HUES48 (cell line): Measurements from ENCODE around the gene MACROD2.

Source experiments
- H3K27ac ChIP-seq: one replicate; pipeline ENCODE4 v1.7.0; 2013; ENCODE audit warnings: low read depth, low read length, inconsistent platforms
- H3K27me3 ChIP-seq: 2 replicates; pipeline ENCODE4 v1.6.1; 2013; ENCODE audit warnings: mild to moderate bottlenecking, low read length; ENCODE audit not compliant: control insufficient read depth, insufficient read depth
- H3K36me3 ChIP-seq: 2 replicates; pipeline ENCODE4 v1.6.1; 2013; ENCODE audit warnings: low read length; ENCODE audit not compliant: control insufficient read depth, insufficient read depth
- H3K4me1 ChIP-seq: 2 replicates; pipeline ENCODE4 v1.6.1; 2013; ENCODE audit warnings: mild to moderate bottlenecking, low read length; ENCODE audit not compliant: control insufficient read depth, insufficient read depth
- H3K4me3 ChIP-seq: 2 replicates; pipeline ENCODE4 v1.5.1; 2013; ENCODE audit warnings: mild to moderate bottlenecking, low read depth, low read length
- H3K9ac ChIP-seq: 2 replicates; pipeline ENCODE4 v1.6.1; 2013; ENCODE audit warnings: mild to moderate bottlenecking, low read depth, low read length, moderate library complexity
- H3K9me3 ChIP-seq: 2 replicates; pipeline ENCODE4 v1.6.1; 2013; ENCODE audit warnings: low read length; ENCODE audit not compliant: control insufficient read depth, insufficient read depth

The MACROD2 gene

DNA sequence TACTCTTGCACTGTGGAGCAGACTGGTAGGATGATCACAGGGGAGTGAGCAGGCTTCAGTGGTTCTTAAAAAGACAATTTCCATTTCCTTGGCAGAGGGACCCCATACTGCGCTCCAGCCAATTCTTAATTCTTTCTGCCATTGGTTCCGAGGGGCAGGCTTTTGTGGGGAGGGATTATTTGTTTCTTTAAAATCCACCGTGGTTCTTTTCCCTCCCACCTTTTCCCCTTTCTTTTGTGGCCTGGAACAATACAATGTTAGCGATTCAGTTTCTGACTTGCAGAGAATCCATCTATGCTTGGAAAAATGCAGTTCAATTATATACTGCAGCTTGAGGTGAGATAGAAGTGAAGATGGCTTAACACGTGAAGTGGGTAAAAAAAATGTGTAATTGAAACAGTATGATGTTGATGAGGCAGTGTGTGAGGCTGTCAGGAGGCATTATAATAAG lies 721.1 kb downstream of the MACROD2 start:
- peak overlapping the region; percentile 40 for H3K4me3 ChIP-seq
- H3K27me3 ChIP-seq = no peaks in the 10 kb centered on the region
- peaks cover 60% of the 10 kb centered on the region for H3K4me1 ChIP-seq
- no peak overlapping the region for H3K9ac ChIP-seq
- no peaks in the 10 kb centered on the region for H3K9me3 ChIP-seq
- H3K27ac ChIP-seq = peak overlapping the region; percentile 86
- no peaks in the 10 kb centered on the region for H3K36me3 ChIP-seq

DNA sequence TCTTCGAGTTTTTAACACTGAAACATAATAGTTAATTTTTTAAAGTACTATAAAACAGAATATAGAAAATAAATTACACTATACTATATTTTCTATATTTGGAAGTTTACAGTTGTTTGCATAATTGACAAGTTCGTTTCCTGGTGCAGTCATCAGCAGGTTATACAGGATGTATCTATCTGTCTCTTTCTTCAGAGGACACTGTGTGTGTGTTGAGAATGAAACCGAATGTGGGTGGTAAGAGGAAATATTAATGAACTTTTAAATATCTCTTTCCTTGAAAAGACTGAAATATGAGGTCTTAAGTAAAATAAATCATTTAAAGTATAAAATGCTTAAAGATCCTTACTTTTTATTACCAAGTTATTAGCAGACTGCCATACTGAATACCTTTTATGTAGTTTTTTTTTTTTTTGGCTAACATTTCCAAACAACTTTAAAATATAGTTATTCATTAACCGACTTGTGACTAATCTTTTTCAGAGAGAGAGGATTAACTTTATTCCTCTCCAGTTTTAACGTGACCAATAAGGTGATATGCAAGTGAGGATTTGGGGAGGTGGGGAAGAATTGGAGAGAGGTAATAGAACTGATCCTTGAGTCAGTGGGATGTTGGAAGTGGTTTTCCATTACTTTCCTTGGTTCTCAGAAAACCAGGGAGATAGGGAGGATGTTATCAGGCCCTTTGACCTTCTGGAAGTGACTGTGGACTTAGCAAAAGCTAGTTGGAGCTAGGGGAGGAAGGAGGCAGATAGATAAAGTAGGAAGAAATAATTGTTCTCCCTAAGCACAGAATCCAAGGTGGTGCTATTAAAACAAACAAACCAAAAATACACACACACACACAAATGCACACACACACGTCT lies 722.1 kb downstream of the MACROD2 start:
- H3K27ac ChIP-seq = peak overlapping the region; percentile 86
- H3K9ac ChIP-seq = no peak overlapping the region
- no peaks in the 10 kb centered on the region for H3K9me3 ChIP-seq
- H3K4me3 ChIP-seq = no peak overlapping the region
- H3K4me1 ChIP-seq = peaks cover 50% of the 10 kb centered on the region
- H3K36me3 ChIP-seq = no peaks in the 10 kb centered on the region
- no peaks in the 10 kb centered on the region for H3K27me3 ChIP-seq

DNA sequence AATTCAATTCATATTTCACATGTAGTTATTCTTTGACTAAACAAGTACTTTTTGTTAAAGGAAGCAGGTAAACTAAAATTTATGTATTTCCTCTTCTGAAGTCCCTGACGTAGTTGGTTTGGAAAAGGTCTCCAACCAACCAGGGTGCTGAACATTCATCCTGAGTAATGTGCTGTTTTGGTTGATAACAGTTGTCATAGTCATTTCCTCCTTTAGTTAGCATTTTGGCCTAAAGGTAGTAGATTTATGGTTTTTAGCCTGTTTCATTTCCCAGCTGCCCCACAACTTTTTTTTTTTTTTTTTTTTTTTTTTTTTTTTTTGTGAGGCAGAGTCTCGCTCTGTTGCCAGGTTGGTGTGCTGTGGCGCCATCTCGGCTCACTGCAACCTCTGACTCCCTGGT lies 724.9 kb downstream of the MACROD2 start:
- no peaks in the 10 kb centered on the region for H3K27me3 ChIP-seq
- H3K9me3 ChIP-seq = no peaks in the 10 kb centered on the region
- no peak overlapping the region for H3K9ac ChIP-seq
- H3K36me3 ChIP-seq = no peaks in the 10 kb centered on the region
- no peak overlapping the region for H3K27ac ChIP-seq
- H3K4me1 ChIP-seq = peaks cover 22% of the 10 kb centered on the region
- H3K4me3 ChIP-seq = no peak overlapping the region

DNA sequence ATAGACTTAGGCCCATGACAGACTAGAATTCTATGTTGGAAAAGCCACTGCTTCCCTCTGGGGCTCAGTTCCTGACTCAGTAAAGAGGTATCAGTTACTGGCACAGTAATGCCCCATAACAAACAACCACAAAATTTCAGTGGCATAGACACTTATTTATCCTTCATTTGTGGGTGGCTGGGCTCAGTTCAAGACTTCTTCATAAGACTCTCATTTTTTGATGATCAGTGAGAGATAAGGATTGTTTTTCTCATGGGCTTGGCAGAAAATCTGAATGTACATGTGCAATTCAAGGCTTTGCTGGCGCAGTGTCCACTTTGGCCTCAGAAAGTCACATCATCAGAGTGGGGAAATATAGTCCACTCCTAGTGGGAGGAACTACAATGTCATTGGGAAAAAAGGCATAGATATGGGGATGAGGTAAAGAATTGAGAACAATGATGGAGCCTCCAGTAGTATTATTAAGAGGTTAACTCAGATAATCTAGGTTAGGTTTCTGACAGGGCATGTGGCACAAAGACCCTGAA lies 726.7 kb downstream of the MACROD2 start:
- Histone ChIP-seq H3K9ac (no peak overlapping the region), H3K9me3 (no peaks in the 10 kb centered on the region), H3K27me3 (no peaks in the 10 kb centered on the region), H3K27ac (no peak overlapping the region), H3K4me3 (no peak overlapping the region), H3K4me1 (peaks cover 7% of the 10 kb centered on the region; the same call in 1 of the 2 replicates), H3K36me3 (no peaks in the 10 kb centered on the region)

DNA sequence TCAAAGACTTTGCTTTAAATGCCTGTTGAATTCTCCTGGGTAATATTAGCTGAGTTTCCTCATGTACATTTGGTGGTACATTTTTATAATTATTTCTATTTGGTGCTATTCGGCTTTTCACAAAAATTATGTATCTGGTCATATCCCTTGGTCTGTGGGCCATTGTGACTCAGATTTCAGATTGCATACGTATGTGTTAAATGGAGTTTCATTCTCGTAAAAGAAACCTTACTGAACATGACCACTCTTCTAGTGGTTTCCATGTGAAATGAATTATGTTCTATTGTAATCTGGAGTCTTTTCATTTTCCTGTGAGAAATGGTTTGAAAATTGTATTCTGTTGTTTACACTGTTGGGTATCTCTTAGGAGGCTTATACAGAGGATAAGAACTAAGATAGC lies 728.3 kb downstream of the MACROD2 start:
- Histone ChIP-seq H3K27me3 (no peaks in the 10 kb centered on the region), H3K27ac (no peak overlapping the region), H3K36me3 (no peaks in the 10 kb centered on the region), H3K4me1 (no peaks in the 10 kb centered on the region), H3K9ac (no peak overlapping the region), H3K9me3 (no peaks in the 10 kb centered on the region), H3K4me3 (no peak overlapping the region)

DNA sequence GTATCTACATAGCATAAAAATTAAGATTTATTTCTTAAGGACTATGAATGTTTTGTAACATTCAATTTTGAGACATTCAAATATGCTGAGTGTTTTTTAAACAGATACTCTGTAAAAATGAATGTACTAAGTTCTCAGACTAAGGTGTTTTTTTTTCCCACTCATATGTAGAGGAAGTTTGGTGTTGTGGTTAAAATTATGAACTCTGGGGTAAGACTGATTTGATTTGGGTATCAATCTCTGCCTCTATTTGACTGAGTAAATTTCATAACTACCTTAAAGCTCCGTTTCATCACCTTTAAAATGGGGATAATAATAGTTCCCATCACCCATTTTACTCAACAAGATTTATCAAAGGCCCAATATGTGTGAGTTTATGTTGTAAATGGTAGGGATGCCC lies 728.7 kb downstream of the MACROD2 start:
- Histone ChIP-seq H3K36me3 (no peaks in the 10 kb centered on the region), H3K4me3 (no peak overlapping the region), H3K9me3 (no peaks in the 10 kb centered on the region), H3K9ac (no peak overlapping the region), H3K27ac (no peak overlapping the region), H3K4me1 (no peaks in the 10 kb centered on the region), H3K27me3 (no peaks in the 10 kb centered on the region)

DNA sequence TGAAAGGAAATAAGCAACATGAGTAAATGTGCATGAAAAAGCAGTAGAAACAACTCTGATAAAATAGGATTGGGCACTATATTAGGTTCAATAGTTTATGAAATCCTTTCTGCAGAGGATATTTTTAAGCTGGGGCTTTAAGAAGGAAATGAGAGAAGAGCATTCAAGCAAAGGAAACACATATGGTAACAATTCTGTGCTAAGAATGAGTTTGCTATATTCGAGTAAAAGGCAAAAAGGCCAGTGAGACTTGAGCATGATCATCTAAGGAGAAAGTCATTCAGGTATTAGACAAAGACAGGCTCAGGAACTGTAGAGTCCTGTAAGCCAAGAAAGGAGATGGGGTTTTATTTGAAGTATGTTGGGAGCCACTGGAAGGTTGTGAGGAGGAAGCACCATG lies 729.2 kb downstream of the MACROD2 start:
- Histone ChIP-seq H3K27me3 (no peaks in the 10 kb centered on the region), H3K36me3 (no peaks in the 10 kb centered on the region), H3K4me1 (no peaks in the 10 kb centered on the region), H3K9me3 (no peaks in the 10 kb centered on the region), H3K9ac (no peak overlapping the region), H3K4me3 (no peak overlapping the region), H3K27ac (no peak overlapping the region)

DNA sequence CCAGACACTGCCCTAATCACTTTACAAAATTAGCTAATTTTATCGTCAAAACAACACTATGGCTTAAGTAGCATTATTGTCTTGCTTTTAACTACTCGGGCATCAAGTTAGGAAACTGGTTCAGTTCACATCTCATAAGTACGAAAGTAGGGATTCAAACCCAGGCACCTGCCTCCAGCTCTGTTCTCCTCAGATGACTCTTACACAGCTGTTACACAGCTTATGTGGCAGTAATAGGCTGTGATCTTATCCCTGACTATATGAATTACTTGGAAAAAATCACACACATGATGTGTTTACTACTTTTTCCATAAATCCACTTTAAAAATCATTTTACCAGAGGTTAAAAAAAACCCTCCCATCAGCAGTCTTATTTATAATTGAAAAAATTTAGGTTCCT lies 731.3 kb downstream of the MACROD2 start:
- H3K27me3 ChIP-seq = no peaks in the 10 kb centered on the region
- H3K4me3 ChIP-seq = no peak overlapping the region
- no peak overlapping the region for H3K27ac ChIP-seq
- H3K9me3 ChIP-seq = no peaks in the 10 kb centered on the region
- no peak overlapping the region for H3K9ac ChIP-seq
- peaks cover 6% of the 10 kb centered on the region; the same call in 1 of the 2 replicates for H3K4me1 ChIP-seq
- no peaks in the 10 kb centered on the region for H3K36me3 ChIP-seq

DNA sequence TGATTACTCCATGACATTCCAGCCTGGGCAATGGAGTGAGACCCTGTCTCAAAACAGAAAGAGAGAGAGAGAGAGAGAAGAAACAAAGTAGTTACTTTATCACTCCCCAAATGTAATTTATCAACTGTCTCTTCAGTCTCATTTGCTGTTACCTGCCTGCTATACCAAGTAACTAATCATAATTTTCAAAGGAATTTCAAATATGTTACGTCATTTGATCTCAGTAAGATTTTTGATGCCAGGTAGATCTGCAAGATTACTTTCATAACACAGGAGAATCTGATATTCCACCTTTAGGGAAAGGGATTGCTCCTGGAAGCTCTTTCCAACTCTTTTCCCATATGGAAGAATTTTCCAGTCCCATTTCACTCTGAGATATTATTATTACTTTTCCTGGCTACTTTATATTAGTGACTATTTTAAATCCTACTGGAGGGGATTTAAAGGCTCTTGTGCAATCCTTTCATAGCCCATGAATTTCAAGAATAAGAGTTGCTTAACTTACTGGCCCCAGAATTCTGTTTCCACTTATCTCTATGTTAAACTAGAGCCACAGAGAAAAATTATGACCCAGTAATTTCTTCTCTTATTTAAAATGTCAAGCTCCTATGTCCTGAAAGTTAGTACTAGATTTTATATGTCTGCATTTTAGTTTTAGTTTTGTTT lies 732.3 kb downstream of the MACROD2 start:
- no peak overlapping the region for H3K27ac ChIP-seq
- peaks cover 7% of the 10 kb centered on the region; the same call in 1 of the 2 replicates for H3K4me1 ChIP-seq
- no peaks in the 10 kb centered on the region for H3K9me3 ChIP-seq
- no peak overlapping the region for H3K4me3 ChIP-seq
- no peak overlapping the region for H3K9ac ChIP-seq
- H3K27me3 ChIP-seq = no peaks in the 10 kb centered on the region
- H3K36me3 ChIP-seq = no peaks in the 10 kb centered on the region

DNA sequence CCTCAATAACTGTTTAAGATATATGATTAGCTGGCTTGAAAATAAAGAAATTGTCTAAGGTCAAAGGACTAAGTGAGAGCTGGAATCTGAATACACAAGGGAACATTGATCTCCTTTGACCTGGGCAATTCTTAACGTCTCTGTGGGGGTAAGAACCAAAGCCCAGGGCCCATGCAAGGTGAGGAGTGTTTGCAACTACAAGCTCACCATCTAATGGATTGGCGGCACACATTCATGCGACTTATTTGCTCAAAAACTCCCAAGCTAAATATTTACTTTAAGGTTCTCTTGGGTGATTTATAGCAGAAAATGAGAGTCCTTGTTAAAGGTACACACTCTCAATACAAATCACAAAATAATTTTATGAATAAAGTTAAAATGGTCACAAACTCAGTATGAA lies 734.1 kb downstream of the MACROD2 start:
- H3K9ac ChIP-seq = no peak overlapping the region
- no peaks in the 10 kb centered on the region for H3K9me3 ChIP-seq
- no peak overlapping the region for H3K27ac ChIP-seq
- H3K36me3 ChIP-seq = no peaks in the 10 kb centered on the region
- no peaks in the 10 kb centered on the region for H3K27me3 ChIP-seq
- H3K4me1 ChIP-seq = peaks cover 7% of the 10 kb centered on the region; the same call in 1 of the 2 replicates
- no peak overlapping the region for H3K4me3 ChIP-seq

DNA sequence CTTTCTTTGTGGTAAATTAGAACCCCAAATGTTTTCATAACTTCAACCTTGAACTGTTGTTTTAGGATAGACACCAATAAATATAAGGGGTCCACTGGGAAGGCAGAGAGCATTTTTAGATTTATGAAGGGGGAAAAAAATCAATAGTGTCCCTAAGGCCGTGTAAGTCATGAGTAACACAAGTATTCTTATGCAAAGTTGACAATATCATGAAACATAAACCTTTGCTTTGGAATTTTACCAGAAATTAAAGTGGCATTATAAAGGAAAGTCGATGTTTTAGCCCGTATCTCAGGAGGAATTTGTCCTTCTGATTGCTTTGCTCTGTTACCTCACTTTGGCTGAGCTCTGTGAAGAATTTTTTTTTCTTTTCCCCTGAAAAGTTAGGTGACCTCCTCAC lies 737.0 kb downstream of the MACROD2 start:
- Histone ChIP-seq H3K4me1 (peaks cover 7% of the 10 kb centered on the region; the same call in 1 of the 2 replicates), H3K9ac (no peak overlapping the region), H3K4me3 (no peak overlapping the region), H3K36me3 (no peaks in the 10 kb centered on the region), H3K27me3 (no peaks in the 10 kb centered on the region), H3K27ac (no peak overlapping the region), H3K9me3 (no peaks in the 10 kb centered on the region)
